ENCODE results near the gene KPNA1.

Gene KPNA1

GRCh38 chr3:122443090-122443489, 71.6 kb downstream of the KPNA1 start:
- no peak for TF ChIP-seq ZNF274 (IDR thresholded peaks at IDR 0.05; ENCODE audit: low read depth, low read length)
- no peak overlapping the region for H3K4me3 ChIP-seq (ENCODE audit: low read length)

GRCh38 chr3:122435950-122436349, 78.8 kb downstream of the KPNA1 start:
- no peak for TF ChIP-seq ZNF274 (IDR thresholded peaks at IDR 0.05; ENCODE audit: low read depth, low read length)

GRCh38 chr3:122430371-122430770, 84.4 kb downstream of the KPNA1 start:
- H3K4me3 ChIP-seq (ENCODE audit: low read length): no peak overlapping the region
- TF ChIP-seq ZNF274 (IDR thresholded peaks at IDR 0.05; ENCODE audit: low read depth, low read length): no peak

More at GRCh38 chr3:122435950-122436349, 78.8 kb downstream of the KPNA1 start:
- H3K4me3 ChIP-seq (ENCODE audit: low read length): no peak overlapping the region

- TF ChIP-seq ZNF274 (IDR thresholded peaks at IDR 0.05; ENCODE audit: low read depth, low read length): no peak
- H3K4me3 ChIP-seq (ENCODE audit: low read length): no peak overlapping the region
These were observed 86.8 kb downstream of the KPNA1 start for GRCh38 chr3:122427857-122428471.

GRCh38 chr3:122421836-122422235, 92.9 kb downstream of the KPNA1 start:
- no peak overlapping the region for H3K4me3 ChIP-seq (ENCODE audit: low read length)
- TF ChIP-seq ZNF274 (IDR thresholded peaks at IDR 0.05; ENCODE audit: low read depth, low read length): no peak

GRCh38 chr3:122421101-122421500, 93.6 kb downstream of the KPNA1 start:
- no peak overlapping the region for H3K4me3 ChIP-seq (ENCODE audit: low read length)
- no peak for TF ChIP-seq ZNF274 (IDR thresholded peaks at IDR 0.05; ENCODE audit: low read depth, low read length)

GRCh38 chr3:122416966-122417365, 97.8 kb downstream of the KPNA1 start:
- TF ChIP-seq ZNF274 (IDR thresholded peaks at IDR 0.05; ENCODE audit: low read depth, low read length): no peak
- H3K4me3 ChIP-seq (ENCODE audit: low read length): peak overlapping the region; percentile 73

GRCh38 chr3:122415762-122416654, 98.7 kb downstream of the KPNA1 start, which contains the start of gene WDR5B:
WDR5B (minus strand) TSS chr3:122416062; CDS start chr3:122415528, 534 bp downstream.
- peak within 1 kb of the TSS; percentile 86 for H3K4me3 ChIP-seq (ENCODE audit: low read length)
- TF ChIP-seq ZNF274 (IDR thresholded peaks at IDR 0.05; ENCODE audit: low read depth, low read length): no peak

- peak overlapping the region; percentile 86 for H3K4me3 ChIP-seq (ENCODE audit: low read length)
- no peak for TF ChIP-seq ZNF274 (IDR thresholded peaks at IDR 0.05; ENCODE audit: low read depth, low read length)
These were observed 99.5 kb downstream of the KPNA1 start for GRCh38 chr3:122415104-122415744.

GRCh38 chr3:122414391-122414790, 100.3 kb downstream of the KPNA1 start:
- TF ChIP-seq ZNF274 (IDR thresholded peaks at IDR 0.05; ENCODE audit: low read depth, low read length): no peak
- no peak overlapping the region for H3K4me3 ChIP-seq (ENCODE audit: low read length)

GRCh38 chr3:122410639-122411038, 104.1 kb downstream of the KPNA1 start:
- no peak for TF ChIP-seq ZNF274 (IDR thresholded peaks at IDR 0.05; ENCODE audit: low read depth, low read length)
- no peak overlapping the region for H3K4me3 ChIP-seq (ENCODE audit: low read length)

GRCh38 chr3:122410111-122410510, 104.6 kb downstream of the KPNA1 start:
- no peak overlapping the region for H3K4me3 ChIP-seq (ENCODE audit: low read length)
- TF ChIP-seq ZNF274 (IDR thresholded peaks at IDR 0.05; ENCODE audit: low read depth, low read length): no peak

- no peak for TF ChIP-seq ZNF274 (IDR thresholded peaks at IDR 0.05; ENCODE audit: low read depth, low read length)
- H3K4me3 ChIP-seq (ENCODE audit: low read length): peak overlapping the region; percentile 51; the same call in 1 of the 2 replicates
These were observed 105.3 kb downstream of the KPNA1 start for GRCh38 chr3:122409446-122409845.

GRCh38 chr3:122407946-122408345, 106.8 kb downstream of the KPNA1 start:
- TF ChIP-seq ZNF274 (IDR thresholded peaks at IDR 0.05; ENCODE audit: low read depth, low read length): no peak
- no peak overlapping the region for H3K4me3 ChIP-seq (ENCODE audit: low read length)

All from GM08714 (cell line).